Right cardiac atrium (tissue), 5 donors: ENCODE measurements around the gene OR8B2. TPM values are rescaled to one million over a fixed set of nuclear protein-coding genes. Genes with fewer than 3 reads are reported as not detected.

Experiments
- polyA plus RNA-seq: library from polyadenylated mRNA; stranded (reverse); fragments of 200-250 nt; gene quantifications from one replicate; pipeline ENCODE4 v1.2.3, GENCODE V29; 2013
- total RNA-seq, 4 donors: library from RNA; stranded (reverse); fragmentation: NEBNext Ultra II Directional; extraction: Animal tissue kit (Norgen Biotek cat#: 25700); gene quantifications; one replicate each; pipeline ENCODE4 v1.2.1, GENCODE V29; 2021
- donor health status: healthy with polysubstance abuse.
- donor health status: DM: no; HTN: yes; CAD: no.
- donor health status: DM: no; HTN: no; CAD: no.
- donor health status: DM: no; HTN: yes; CAD: no; lungs with severe emphysema.
- donor health status: DM: yes; HTN: yes; CAD: no.

Gene OR8B2
- total and polyA plus RNA-seq, 5 donors, result not detected

Other genes starting within 250 kb of the OR8B2 start
- not detected for gene OR10D3, start 201.2 kb downstream of the OR8B2 start, total RNA-seq
- not detected for gene OR10D3, start 201.2 kb downstream of the OR8B2 start, polyA plus RNA-seq
- gene OR8G1, start 143.4 kb downstream of the OR8B2 start, total RNA-seq, result not detected
- gene OR8G1, start 143.4 kb downstream of the OR8B2 start, polyA plus RNA-seq, result not detected
- gene OR8G5, start 128.1 kb downstream of the OR8B2 start, total RNA-seq, result not detected
- gene OR8G5, start 128.1 kb downstream of the OR8B2 start, polyA plus RNA-seq, result not detected
- not detected for gene OR8D1, start 70.5 kb downstream of the OR8B2 start, total RNA-seq
- not detected for gene OR8D1, start 70.5 kb downstream of the OR8B2 start, polyA plus RNA-seq
- not detected for gene OR8D2, start 64.3 kb downstream of the OR8B2 start, total RNA-seq
- gene OR8D2, start 64.3 kb downstream of the OR8B2 start, polyA plus RNA-seq, result not detected
- gene OR8B3, start 14.5 kb upstream of the OR8B2 start, total RNA-seq, result not detected
- not detected for gene OR8B3, start 14.5 kb upstream of the OR8B2 start, polyA plus RNA-seq
- gene OR8B4, start 40.4 kb upstream of the OR8B2 start, total RNA-seq, result not detected
- gene OR8B4, start 40.4 kb upstream of the OR8B2 start, polyA plus RNA-seq, result not detected
- gene OR8B8, start 61.2 kb upstream of the OR8B2 start, total RNA-seq, result under 1 TPM in 2 of 4 donors, not detected in 2; 0.06 to 0.20 TPM
- gene OR8B8, start 61.2 kb upstream of the OR8B2 start, polyA plus RNA-seq, result not detected
- not detected for gene OR8B12, start 159.2 kb upstream of the OR8B2 start, total RNA-seq
- not detected for gene OR8B12, start 159.2 kb upstream of the OR8B2 start, polyA plus RNA-seq
- gene OR8A1, start 185.5 kb upstream of the OR8B2 start, total RNA-seq, result not detected
- gene OR8A1, start 185.5 kb upstream of the OR8B2 start, polyA plus RNA-seq, result not detected
- not detected for gene PANX3, start 226.9 kb upstream of the OR8B2 start, total RNA-seq
- not detected for gene PANX3, start 226.9 kb upstream of the OR8B2 start, polyA plus RNA-seq
- gene TBRG1, start 238.4 kb upstream of the OR8B2 start, total RNA-seq, result 10 to 100 TPM; 22.7 to 28.6 (median 26.5) TPM
- 17.9 TPM for gene TBRG1, start 238.4 kb upstream of the OR8B2 start, polyA plus RNA-seq